DND-41 (cell line): ENCODE results near the gene STK11.

Experiments used
- ATAC-seq: fragments of 200-7000 bp; cut with Tn5 transposase; 3 replicates; pipeline ENCODE4 v1.9.1; 2021; ENCODE audit warnings: low read depth; ENCODE audit not compliant: insufficient read depth
- DNase-seq: peaks from one replicate; pipeline ENCODE4 v3.0.0-alpha.2; 2020
- H2AFZ ChIP-seq: 2 replicates; pipeline ENCODE4 v1.6.0; 2012; ENCODE audit warnings: low read depth, low read length
- H3K27ac ChIP-seq: 2 replicates; pipeline ENCODE4 v1.5.1; 2012; ENCODE audit warnings: low read length, inconsistent platforms
- H3K27me3 ChIP-seq: fragments of 200-600 bp; sonication (generic); 2 replicates; pipeline ENCODE4 v1.6.0; 2012; ENCODE audit warnings: low read length, mild to moderate bottlenecking, inconsistent platforms; ENCODE audit not compliant: insufficient read depth, poor library complexity
- H3K36me3 ChIP-seq: 2 replicates; pipeline ENCODE4 v1.5.1; 2012; ENCODE audit warnings: low read length, inconsistent platforms; ENCODE audit not compliant: insufficient read depth
- H3K4me1 ChIP-seq: 2 replicates; pipeline ENCODE4 v1.5.1; 2012; ENCODE audit warnings: mild to moderate bottlenecking, low read length; ENCODE audit not compliant: insufficient read depth
- H3K4me2 ChIP-seq: 2 replicates; pipeline ENCODE4 v1.6.0; 2012; ENCODE audit warnings: mild to moderate bottlenecking, moderate library complexity, low read length, inconsistent platforms; ENCODE audit not compliant: insufficient read depth
- H3K4me3 ChIP-seq, 2 experiments: fragments of 200-600 bp in 1 of 2; shearing (Covaris generic) in 1 of 2; 2 replicates each; pipeline ENCODE4 v1.5.1; 2012 to 2016; ENCODE audit warnings: inconsistent platforms in 2 of 2, low read length in 2 of 2, mild to moderate bottlenecking in 2 of 2, low read depth in 1 of 2, moderate library complexity in 1 of 2
- H3K79me2 ChIP-seq: 2 replicates; pipeline ENCODE4 v1.6.0; 2012; ENCODE audit warnings: low read length, inconsistent platforms; ENCODE audit not compliant: insufficient read depth
- H3K9ac ChIP-seq: 2 replicates; pipeline ENCODE4 v1.6.0; 2012; ENCODE audit warnings: low read depth, mild to moderate bottlenecking, inconsistent platforms, low read length, moderate library complexity
- H3K9me3 ChIP-seq: 2 replicates; pipeline ENCODE4 v1.5.1; 2012; ENCODE audit warnings: low read length, moderate library complexity, mild to moderate bottlenecking, inconsistent platforms; ENCODE audit not compliant: insufficient read depth, severe bottlenecking
- H4K20me1 ChIP-seq: 2 replicates; pipeline ENCODE4 v1.6.0; 2012; ENCODE audit warnings: low read length; ENCODE audit not compliant: insufficient read depth
- EZH2 ChIP-seq: IDR thresholded peaks from 3 replicates; pipeline ENCODE4 v1.6.1; 2012; ENCODE audit warnings: borderline replicate concordance, low read depth, mild to moderate bottlenecking, moderate library complexity, low read length, inconsistent platforms; ENCODE audit not compliant: severe bottlenecking
- TF ChIP-seq, protein P1 (sequence below): IDR thresholded peaks from 2 replicates; pipeline ENCODE4 v1.5.1; 2012; ENCODE audit warnings: borderline replicate concordance, low read length, moderate library complexity, mild to moderate bottlenecking; ENCODE audit not compliant: poor library complexity, severe bottlenecking; ENCODE audit errors: extremely low read depth

STK11 gene

DNA sequence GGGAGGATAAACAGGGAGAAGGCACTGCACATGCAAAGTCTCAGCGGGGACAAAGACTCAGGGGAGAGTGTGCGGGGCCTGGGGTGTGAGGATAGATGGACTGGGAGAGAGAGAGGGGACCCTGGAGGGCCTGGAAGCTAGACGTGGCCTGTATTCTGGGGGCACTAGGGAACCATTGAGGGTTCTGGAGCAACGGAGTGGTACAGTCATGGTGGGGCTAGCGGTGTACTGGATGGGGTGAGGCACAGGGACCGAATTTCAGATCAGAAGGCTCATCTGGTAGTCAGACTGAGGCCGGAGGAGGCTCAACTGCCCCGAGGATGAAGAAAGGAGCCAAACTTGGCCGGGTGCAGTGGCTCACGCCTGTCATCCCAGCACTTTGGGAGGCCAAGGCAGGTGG, 23.5 kb upstream of the STK11 start:
- H3K27ac ChIP-seq = no peak overlapping the region
- no peak for ATAC-seq
- H3K36me3 ChIP-seq = no peaks in the 10 kb centered on the region
- DNase-seq = no peak
- H3K4me1 ChIP-seq = no peaks in the 10 kb centered on the region
- H3K9ac ChIP-seq = no peak overlapping the region
- no peaks in the 10 kb centered on the region for H3K27me3 ChIP-seq
- no peaks in the 10 kb centered on the region for H4K20me1 ChIP-seq
- no peak overlapping the region for H3K4me3 ChIP-seq
- TF ChIP-seq, protein P1, sequence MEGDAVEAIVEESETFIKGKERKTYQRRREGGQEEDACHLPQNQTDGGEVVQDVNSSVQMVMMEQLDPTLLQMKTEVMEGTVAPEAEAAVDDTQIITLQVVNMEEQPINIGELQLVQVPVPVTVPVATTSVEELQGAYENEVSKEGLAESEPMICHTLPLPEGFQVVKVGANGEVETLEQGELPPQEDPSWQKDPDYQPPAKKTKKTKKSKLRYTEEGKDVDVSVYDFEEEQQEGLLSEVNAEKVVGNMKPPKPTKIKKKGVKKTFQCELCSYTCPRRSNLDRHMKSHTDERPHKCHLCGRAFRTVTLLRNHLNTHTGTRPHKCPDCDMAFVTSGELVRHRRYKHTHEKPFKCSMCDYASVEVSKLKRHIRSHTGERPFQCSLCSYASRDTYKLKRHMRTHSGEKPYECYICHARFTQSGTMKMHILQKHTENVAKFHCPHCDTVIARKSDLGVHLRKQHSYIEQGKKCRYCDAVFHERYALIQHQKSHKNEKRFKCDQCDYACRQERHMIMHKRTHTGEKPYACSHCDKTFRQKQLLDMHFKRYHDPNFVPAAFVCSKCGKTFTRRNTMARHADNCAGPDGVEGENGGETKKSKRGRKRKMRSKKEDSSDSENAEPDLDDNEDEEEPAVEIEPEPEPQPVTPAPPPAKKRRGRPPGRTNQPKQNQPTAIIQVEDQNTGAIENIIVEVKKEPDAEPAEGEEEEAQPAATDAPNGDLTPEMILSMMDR = no peak
- no peak for TF ChIP-seq EZH2
- H3K9me3 ChIP-seq = no peaks in the 10 kb centered on the region
- H3K79me2 ChIP-seq = no peaks in the 10 kb centered on the region
- H3K4me2 ChIP-seq = no peak overlapping the region
- H2AFZ ChIP-seq = no peak overlapping the region

DNA sequence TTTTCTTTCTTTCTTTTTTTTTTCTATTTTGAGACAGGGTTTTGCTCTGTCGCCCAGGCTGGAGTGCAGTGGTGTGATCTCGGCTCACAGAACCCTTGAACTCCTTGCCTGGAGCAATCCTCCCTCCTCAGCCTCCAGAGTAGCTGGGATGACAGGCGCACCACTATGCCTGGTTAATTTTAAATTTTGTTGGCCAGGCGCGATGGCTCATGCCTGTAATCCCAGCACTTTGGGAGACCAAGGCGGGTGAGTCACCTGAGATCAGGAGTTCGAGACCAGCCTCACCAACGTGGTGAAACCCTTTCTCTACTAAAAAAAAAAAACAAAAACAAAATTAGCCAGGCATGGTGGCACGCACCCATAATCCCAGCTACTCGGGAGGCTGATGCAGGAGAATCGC, 22.9 kb upstream of the STK11 start:
- Histone ChIP-seq H2AFZ (no peak overlapping the region), H3K4me2 (no peak overlapping the region), H3K27me3 (no peaks in the 10 kb centered on the region), H3K27ac (no peak overlapping the region), H3K4me3 (no peak overlapping the region), H4K20me1 (no peaks in the 10 kb centered on the region), H3K79me2 (no peaks in the 10 kb centered on the region), H3K9me3 (no peaks in the 10 kb centered on the region), H3K36me3 (no peaks in the 10 kb centered on the region), H3K4me1 (no peaks in the 10 kb centered on the region), H3K9ac (no peak overlapping the region)
- no peak for TF ChIP-seq EZH2
- TF ChIP-seq, protein P1 = no peak
- ATAC-seq (no peak), DNase-seq (no peak)

DNA sequence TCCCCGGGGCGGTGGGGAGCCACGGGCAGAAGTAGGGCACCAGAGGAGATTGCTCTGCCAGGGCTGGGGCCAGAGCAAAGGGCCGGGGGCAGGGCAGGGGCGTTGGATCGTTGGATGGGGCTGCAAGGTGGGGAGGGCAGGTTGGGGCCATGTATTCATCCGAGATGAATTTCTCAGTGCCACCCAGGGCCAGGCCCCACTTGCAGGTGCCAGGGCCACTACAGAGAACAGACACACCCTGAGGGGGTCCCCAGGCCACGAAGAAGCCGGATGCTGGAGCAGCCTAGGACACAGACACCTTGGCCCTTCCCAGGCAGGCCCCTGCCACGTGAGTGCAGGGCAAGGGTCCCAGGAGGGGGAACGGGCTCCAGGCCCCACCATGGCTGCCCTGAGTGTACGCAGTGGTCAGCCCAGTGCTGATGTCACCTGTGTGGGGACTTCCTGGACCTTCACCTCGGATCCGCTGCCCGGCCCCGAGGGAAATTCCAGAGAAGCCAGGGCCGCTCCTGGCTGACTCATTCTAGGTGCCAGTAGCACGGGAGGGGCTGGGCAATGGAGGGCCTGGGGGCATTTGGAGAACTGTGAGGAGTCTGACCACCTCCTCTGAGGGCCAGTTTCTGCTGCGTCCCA, 21.9 kb upstream of the STK11 start:
- Histone ChIP-seq H2AFZ (no peak overlapping the region), H3K27me3 (no peaks in the 10 kb centered on the region), H4K20me1 (no peaks in the 10 kb centered on the region), H3K79me2 (no peaks in the 10 kb centered on the region), H3K4me3 (no peak overlapping the region), H3K36me3 (no peaks in the 10 kb centered on the region), H3K4me2 (no peak overlapping the region), H3K9me3 (no peaks in the 10 kb centered on the region), H3K27ac (no peak overlapping the region), H3K9ac (no peak overlapping the region), H3K4me1 (no peaks in the 10 kb centered on the region)
- DNase-seq = no peak
- TF ChIP-seq EZH2 = no peak
- TF ChIP-seq, protein P1 = no peak
- ATAC-seq = no peak

DNA sequence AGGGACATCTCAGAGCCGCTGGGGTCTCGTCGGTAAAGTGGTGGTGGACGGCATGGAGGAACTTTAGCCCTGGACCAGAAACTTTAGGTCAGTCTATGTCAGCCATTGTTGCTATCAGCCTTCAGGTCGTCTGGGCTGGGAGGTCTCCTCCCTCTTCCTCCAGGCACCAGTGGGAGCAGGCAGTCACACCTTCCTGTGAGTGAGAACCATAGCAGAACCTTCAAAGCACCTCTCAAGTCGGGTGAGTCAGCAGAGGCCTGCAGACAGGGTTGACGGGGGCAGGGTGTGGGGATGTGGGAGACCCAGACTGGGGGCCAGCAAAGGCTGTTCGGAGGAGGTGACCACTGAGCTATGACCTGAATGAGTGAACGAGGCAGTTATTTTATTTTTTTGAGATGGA, 16.2 kb upstream of the STK11 start:
- Histone ChIP-seq H4K20me1 (no peaks in the 10 kb centered on the region), H3K9me3 (no peaks in the 10 kb centered on the region), H3K27me3 (no peaks in the 10 kb centered on the region), H3K4me3 (no peak overlapping the region), H3K79me2 (no peaks in the 10 kb centered on the region), H3K36me3 (no peaks in the 10 kb centered on the region), H3K4me2 (no peak overlapping the region), H3K4me1 (peaks cover 20% of the 10 kb centered on the region), H3K9ac (no peak overlapping the region), H2AFZ (no peak overlapping the region), H3K27ac (no peak overlapping the region)
- DNase-seq (no peak), ATAC-seq (peak; percentile 32; the same call in 1 of the 3 replicates)
- TF ChIP-seq, protein P1 = no peak
- no peak for TF ChIP-seq EZH2
